ENCODE results near the gene LMO2. TPM values are rescaled to one million over a fixed set of nuclear protein-coding genes. Genes with fewer than 3 reads are reported as not detected.

Gene LMO2
- total RNA-seq, 3 donors from 2014 or later (not counting 1 experiment from before 2014, with no cell fraction given) = 2.8 to 9.6 (median 5.6) TPM

DNA sequence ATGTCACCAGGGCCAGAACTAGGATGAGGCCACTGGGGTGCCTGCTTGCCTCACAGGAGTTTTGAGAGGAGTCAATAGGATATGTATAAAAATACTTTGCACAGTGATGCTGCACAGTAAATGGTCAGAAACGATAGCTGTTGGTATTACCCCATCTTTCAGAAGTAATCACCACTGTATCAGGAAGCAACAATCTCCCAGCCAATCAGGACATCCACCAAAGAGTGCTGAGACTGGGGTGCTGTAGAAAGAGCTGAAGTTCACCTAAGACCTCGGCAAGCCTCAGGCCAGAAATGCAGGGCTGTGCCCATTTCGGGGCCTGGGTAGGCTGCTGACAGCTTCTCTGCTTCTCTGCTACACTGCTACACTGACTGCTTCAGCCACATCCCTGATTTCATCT is 17.4 kb downstream of the LMO2 start:
- H3K4me3 ChIP-seq (ENCODE audit: low read length) = no peak overlapping the region
- DNase-seq (no peak), ATAC-seq (no peak)
- H3K9me3 Mint-ChIP-seq = no peaks in the 10 kb centered on the region
- peaks cover 5 to 11% of the 10 kb centered on the region in 2 donors for H3K4me1 Mint-ChIP-seq
- intact Hi-C loops (cut with micrococcal nuclease) = no loop called here
- TF ChIP-seq, protein P1, sequence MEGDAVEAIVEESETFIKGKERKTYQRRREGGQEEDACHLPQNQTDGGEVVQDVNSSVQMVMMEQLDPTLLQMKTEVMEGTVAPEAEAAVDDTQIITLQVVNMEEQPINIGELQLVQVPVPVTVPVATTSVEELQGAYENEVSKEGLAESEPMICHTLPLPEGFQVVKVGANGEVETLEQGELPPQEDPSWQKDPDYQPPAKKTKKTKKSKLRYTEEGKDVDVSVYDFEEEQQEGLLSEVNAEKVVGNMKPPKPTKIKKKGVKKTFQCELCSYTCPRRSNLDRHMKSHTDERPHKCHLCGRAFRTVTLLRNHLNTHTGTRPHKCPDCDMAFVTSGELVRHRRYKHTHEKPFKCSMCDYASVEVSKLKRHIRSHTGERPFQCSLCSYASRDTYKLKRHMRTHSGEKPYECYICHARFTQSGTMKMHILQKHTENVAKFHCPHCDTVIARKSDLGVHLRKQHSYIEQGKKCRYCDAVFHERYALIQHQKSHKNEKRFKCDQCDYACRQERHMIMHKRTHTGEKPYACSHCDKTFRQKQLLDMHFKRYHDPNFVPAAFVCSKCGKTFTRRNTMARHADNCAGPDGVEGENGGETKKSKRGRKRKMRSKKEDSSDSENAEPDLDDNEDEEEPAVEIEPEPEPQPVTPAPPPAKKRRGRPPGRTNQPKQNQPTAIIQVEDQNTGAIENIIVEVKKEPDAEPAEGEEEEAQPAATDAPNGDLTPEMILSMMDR (IDR thresholded peaks at IDR 0.05) = no peak
- no peaks in the 10 kb centered on the region for H3K9me3 ChIP-seq (ENCODE audit: control insufficient read depth, insufficient read depth, low read length)
- H3K27me3 ChIP-seq (ENCODE audit: control insufficient read depth, insufficient read depth, low read length) = peaks cover 31% of the 10 kb centered on the region
- no peaks in the 10 kb centered on the region for H3K36me3 Mint-ChIP-seq
- H3K27me3 Mint-ChIP-seq (ENCODE audit: low read depth in 2 of 2) = peaks cover 57 to 82% of the 10 kb centered on the region in 2 donors
- no peak overlapping the region for H3K27ac ChIP-seq (ENCODE audit: low read length)
- no peaks in the 10 kb centered on the region for H3K36me3 ChIP-seq (ENCODE audit: control insufficient read depth, insufficient read depth, low read length)
- H3K27ac Mint-ChIP-seq = no peak overlapping the region
- H3K4me1 ChIP-seq (ENCODE audit: control insufficient read depth, insufficient read depth, low read length) = peaks cover 10% of the 10 kb centered on the region
- WGBS (ENCODE audit: insufficient coverage) = 62% methylated on average over 2 of the region's 3 CpGs
- H3K4me3 Mint-ChIP-seq = no peak overlapping the region

DNA sequence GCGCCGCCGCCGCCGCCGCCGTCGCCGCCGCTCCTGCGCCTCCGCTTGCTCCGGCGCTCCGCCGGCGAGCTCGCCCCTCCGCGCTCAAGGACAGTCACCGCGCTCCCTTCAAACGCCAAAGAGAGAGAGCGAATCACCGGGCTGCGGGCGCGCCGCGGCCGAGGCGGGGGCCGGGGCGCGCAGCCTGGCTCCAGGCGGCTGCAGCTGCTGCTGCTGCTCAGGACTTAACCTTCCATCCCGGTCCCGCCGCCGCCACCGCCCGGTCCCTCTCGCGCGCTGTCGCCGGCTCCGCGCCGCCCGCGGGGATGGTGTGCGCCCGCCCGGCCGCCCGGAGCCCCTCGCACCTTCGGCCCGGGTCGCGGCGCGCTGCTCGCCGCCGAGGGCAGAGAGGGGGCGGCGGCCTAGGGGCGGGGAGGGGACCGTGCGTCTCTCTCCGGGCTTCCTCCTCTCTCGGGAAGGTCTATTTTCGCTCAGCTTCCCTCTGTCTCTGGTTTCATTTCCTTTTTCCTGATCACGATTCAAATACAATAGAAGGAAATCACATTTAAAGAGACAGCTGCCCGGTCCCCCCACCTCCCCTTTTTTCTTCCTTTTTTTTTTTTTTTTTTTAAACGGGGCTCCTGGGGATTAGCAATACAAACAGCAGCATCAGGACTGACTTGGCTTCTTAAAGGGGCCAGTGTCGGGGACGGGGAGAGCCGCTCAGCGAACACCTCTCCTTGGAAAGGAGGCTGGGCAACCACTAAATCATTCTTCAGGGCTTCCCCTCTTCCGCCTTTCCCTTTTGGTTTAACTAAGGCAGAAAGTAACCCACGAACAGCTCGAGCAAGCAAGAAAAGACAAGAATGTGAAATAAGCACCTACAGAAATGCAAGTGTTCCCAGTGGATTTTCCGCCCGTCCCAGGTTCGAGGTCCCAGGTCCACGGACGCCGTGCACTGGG is 22.1 kb downstream of the LMO2 start:
- Mint-ChIP-seq H3K27me3 (ENCODE audit: low read depth in 2 of 2) (peaks cover 53 to 82% of the 10 kb centered on the region in 2 donors), H3K36me3 (no peaks in the 10 kb centered on the region), H3K9me3 (no peaks in the 10 kb centered on the region), H3K4me3 (peak overlapping the region; percentile 98), H3K27ac (no peak overlapping the region), H3K4me1 (peaks cover 11% of the 10 kb centered on the region in 2 donors)
- WGBS (ENCODE audit: insufficient coverage) = under 1% methylated on average over 91 of the region's 91 CpGs
- intact Hi-C loops (cut with micrococcal nuclease) = no loop called here
- Histone ChIP-seq H3K9me3 (ENCODE audit: control insufficient read depth, insufficient read depth, low read length) (no peaks in the 10 kb centered on the region), H3K4me3 (ENCODE audit: low read length) (peak overlapping the region; percentile 41), H3K36me3 (ENCODE audit: control insufficient read depth, insufficient read depth, low read length) (no peaks in the 10 kb centered on the region), H3K27ac (ENCODE audit: low read length) (no peak overlapping the region), H3K4me1 (ENCODE audit: control insufficient read depth, insufficient read depth, low read length) (peaks cover 15% of the 10 kb centered on the region), H3K27me3 (ENCODE audit: control insufficient read depth, insufficient read depth, low read length) (peaks cover 41% of the 10 kb centered on the region)
- TF ChIP-seq, protein P1 (IDR thresholded peaks at IDR 0.05) = no peak
- DNase-seq = peak in 1 of 2 donors; percentile 33
- ATAC-seq = peak; percentile 47 to 64 (median 60)

DNA sequence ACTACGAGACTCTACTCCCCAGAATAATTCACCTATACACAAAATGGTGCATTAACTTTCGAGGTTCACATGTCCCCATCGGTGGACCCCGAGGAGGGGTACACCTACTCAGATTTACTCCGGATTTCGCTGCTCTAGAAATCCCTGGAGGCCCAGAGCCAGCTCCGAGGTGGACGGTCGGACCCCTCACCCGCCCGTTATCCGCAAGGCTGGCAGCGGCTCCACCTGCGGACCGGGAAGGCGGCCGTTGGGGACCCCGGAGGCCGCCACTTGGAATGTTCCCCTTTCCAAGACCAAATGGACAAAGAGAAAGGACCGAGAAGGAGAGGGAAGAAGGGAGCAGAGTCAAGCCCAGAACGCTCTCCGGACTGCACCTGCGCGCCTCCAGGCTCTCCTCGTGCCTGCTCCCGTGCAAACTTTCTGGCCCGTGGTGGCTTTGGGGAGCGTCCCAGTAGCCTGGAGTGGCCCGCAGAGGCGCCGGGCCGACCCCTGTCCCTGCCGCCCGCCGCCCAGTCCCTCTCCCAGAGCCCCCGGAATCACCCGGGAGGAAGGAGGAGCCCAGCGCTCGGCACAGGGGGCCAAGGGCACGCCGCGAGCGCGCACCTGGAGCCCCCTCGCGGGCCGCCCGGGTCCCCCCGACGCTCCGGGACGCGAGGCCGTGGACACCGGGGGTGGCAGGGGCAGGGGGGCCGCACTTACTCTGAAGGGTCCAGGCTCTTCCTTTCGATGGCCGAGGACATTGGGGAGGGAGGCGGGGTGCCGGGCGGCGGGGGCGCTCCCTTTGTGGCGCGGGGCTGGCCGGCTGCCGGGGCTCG is 23.0 kb downstream of the LMO2 start:
- Histone ChIP-seq H3K4me1 (ENCODE audit: control insufficient read depth, insufficient read depth, low read length) (peaks cover 15% of the 10 kb centered on the region), H3K9me3 (ENCODE audit: control insufficient read depth, insufficient read depth, low read length) (no peaks in the 10 kb centered on the region), H3K27ac (ENCODE audit: low read length) (no peak overlapping the region), H3K36me3 (ENCODE audit: control insufficient read depth, insufficient read depth, low read length) (no peaks in the 10 kb centered on the region), H3K4me3 (ENCODE audit: low read length) (peak overlapping the region; percentile 31), H3K27me3 (ENCODE audit: control insufficient read depth, insufficient read depth, low read length) (peaks cover 36% of the 10 kb centered on the region)
- Mint-ChIP-seq H3K36me3 (no peaks in the 10 kb centered on the region), H3K4me1 (peaks cover 11% of the 10 kb centered on the region in 2 donors), H3K9me3 (no peaks in the 10 kb centered on the region), H3K27ac (no peak overlapping the region), H3K27me3 (ENCODE audit: low read depth in 2 of 2) (peaks cover 53 to 82% of the 10 kb centered on the region in 2 donors), H3K4me3 (peak overlapping the region; percentile 77)
- no peak for DNase-seq
- TF ChIP-seq, protein P1 (IDR thresholded peaks at IDR 0.05) = no peak
- intact Hi-C loops (cut with micrococcal nuclease) = no loop called here
- under 1% methylated on average over 68 of the region's 68 CpGs for WGBS (ENCODE audit: insufficient coverage)
- no peak for ATAC-seq

Data from natural killer cell (primary cell).